Hematopoietic multipotent progenitor cell treated with erythropoietin and hydrocortisone succinate and interleukin-3 and kit ligand, for 6 days (in vitro differentiated cells): ENCODE data around the gene SLC30A7.

ENCODE experiments used
- DNase-seq: peaks from one replicate; pipeline ENCODE4 v3.0.0-alpha.2; 2015

The SLC30A7 gene

GRCh38 chr1:101030881-101031280 lies 135.0 kb downstream of the SLC30A7 start:
- peak; percentile 33 for DNase-seq
